ENCODE measurements around the gene NR6A1.

DNA sequence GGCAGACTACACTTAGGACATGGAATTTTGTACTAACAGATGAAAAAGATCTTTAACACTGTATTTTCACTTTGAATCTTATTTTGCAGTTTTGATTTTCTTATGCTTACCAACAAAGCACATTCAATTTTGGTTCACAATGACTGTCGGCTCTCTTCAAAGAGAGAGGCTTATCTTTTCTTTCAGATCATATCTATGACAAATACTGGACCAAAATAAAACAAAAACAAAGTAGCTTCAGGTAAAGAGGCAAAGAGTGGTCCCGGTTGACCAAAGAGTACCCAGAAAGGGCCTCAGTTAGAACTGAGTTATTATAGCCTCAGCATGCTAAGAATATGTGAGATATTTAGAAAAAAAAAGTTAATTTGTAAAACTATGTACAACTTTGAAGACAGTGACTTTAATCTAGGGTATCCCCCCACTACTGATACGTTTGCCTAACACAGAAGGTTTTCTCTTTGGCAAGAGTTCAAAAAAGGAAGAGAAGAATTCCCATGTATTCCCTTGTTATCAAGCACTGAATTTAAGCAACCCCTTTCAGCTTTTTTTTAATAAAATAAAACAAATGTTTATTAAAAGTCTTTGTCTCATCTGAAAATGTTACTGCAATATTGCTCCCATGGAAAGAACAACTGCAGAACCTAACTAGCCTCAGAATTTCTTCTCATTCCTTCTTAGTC, 50.5 kb downstream of the NR6A1 start:
- TF ChIP-seq, protein P1, sequence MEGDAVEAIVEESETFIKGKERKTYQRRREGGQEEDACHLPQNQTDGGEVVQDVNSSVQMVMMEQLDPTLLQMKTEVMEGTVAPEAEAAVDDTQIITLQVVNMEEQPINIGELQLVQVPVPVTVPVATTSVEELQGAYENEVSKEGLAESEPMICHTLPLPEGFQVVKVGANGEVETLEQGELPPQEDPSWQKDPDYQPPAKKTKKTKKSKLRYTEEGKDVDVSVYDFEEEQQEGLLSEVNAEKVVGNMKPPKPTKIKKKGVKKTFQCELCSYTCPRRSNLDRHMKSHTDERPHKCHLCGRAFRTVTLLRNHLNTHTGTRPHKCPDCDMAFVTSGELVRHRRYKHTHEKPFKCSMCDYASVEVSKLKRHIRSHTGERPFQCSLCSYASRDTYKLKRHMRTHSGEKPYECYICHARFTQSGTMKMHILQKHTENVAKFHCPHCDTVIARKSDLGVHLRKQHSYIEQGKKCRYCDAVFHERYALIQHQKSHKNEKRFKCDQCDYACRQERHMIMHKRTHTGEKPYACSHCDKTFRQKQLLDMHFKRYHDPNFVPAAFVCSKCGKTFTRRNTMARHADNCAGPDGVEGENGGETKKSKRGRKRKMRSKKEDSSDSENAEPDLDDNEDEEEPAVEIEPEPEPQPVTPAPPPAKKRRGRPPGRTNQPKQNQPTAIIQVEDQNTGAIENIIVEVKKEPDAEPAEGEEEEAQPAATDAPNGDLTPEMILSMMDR (conservative IDR thresholded peaks at IDR 0.05; ENCODE audit: low read length) = no peak
- no peak for TF ChIP-seq EZH2phosphoT487 (IDR thresholded peaks at IDR 0.05; ENCODE audit: borderline replicate concordance)

Measured in Loucy (cell line).